ENCODE results near the gene ARID1B.

Gene ARID1B

GRCh38 chr6:156925718-156926607 lies 148.8 kb downstream of the ARID1B start:
- no peaks in the 10 kb centered on the region for H3K27me3 ChIP-seq (ENCODE audit: insufficient read depth, low read length, poor library complexity)
- H4K20me1 ChIP-seq (ENCODE audit: insufficient read depth, low read length) = peaks cover 62% of the 10 kb centered on the region
- no peak overlapping the region for H3K4me3 ChIP-seq (ENCODE audit: low read depth in 1 of 2, low read length in 2 of 2)
- H3K27ac ChIP-seq (ENCODE audit: low read length) = no peak overlapping the region
- peak; percentile 62; the same call in 2 of the 3 replicates for ATAC-seq (ENCODE audit: insufficient read depth, low read depth)
- no peak overlapping the region for H3K9ac ChIP-seq (ENCODE audit: low read depth, low read length)
- no peaks in the 10 kb centered on the region for H3K4me1 ChIP-seq (ENCODE audit: insufficient read depth, low read length)
- peaks cover 96% of the 10 kb centered on the region for H3K79me2 ChIP-seq (ENCODE audit: insufficient read depth, low read length)
- no peak overlapping the region for H2AFZ ChIP-seq (ENCODE audit: low read depth, low read length)
- TF ChIP-seq CTCF (IDR thresholded peaks at IDR 0.05; ENCODE audit: borderline replicate concordance, extremely low read depth, low read length, poor library complexity, severe bottlenecking) = no peak
- no peak for TF ChIP-seq EZH2 (IDR thresholded peaks at IDR 0.05; ENCODE audit: borderline replicate concordance, low read depth, low read length, severe bottlenecking)
- H3K9me3 ChIP-seq (ENCODE audit: insufficient read depth, low read length, severe bottlenecking) = no peaks in the 10 kb centered on the region
- H3K4me2 ChIP-seq (ENCODE audit: insufficient read depth, low read length) = no peak overlapping the region
- peaks cover 3% of the 10 kb centered on the region; the same call in 1 of the 2 replicates for H3K36me3 ChIP-seq (ENCODE audit: insufficient read depth, low read length)
- DNase-seq = no peak

- H3K4me1 ChIP-seq (ENCODE audit: insufficient read depth, low read length) = no peaks in the 10 kb centered on the region
- H3K4me2 ChIP-seq (ENCODE audit: insufficient read depth, low read length) = no peak overlapping the region
- H2AFZ ChIP-seq (ENCODE audit: low read depth, low read length) = no peak overlapping the region
- TF ChIP-seq EZH2 (IDR thresholded peaks at IDR 0.05; ENCODE audit: borderline replicate concordance, low read depth, low read length, severe bottlenecking) (no peak), CTCF (IDR thresholded peaks at IDR 0.05; ENCODE audit: borderline replicate concordance, extremely low read depth, low read length, poor library complexity, severe bottlenecking) (no peak)
- no peak overlapping the region for H3K9ac ChIP-seq (ENCODE audit: low read depth, low read length)
- H3K79me2 ChIP-seq (ENCODE audit: insufficient read depth, low read length) = peaks cover 96% of the 10 kb centered on the region
- H4K20me1 ChIP-seq (ENCODE audit: insufficient read depth, low read length) = peaks cover 64% of the 10 kb centered on the region
- no peaks in the 10 kb centered on the region for H3K9me3 ChIP-seq (ENCODE audit: insufficient read depth, low read length, severe bottlenecking)
- no peaks in the 10 kb centered on the region for H3K27me3 ChIP-seq (ENCODE audit: insufficient read depth, low read length, poor library complexity)
- H3K4me3 ChIP-seq (ENCODE audit: low read depth in 1 of 2, low read length in 2 of 2) = no peak overlapping the region
- ATAC-seq (ENCODE audit: insufficient read depth, low read depth) (no peak; the same call in 2 of the 3 replicates), DNase-seq (no peak)
- peaks cover 3% of the 10 kb centered on the region; the same call in 1 of the 2 replicates for H3K36me3 ChIP-seq (ENCODE audit: insufficient read depth, low read length)
- no peak overlapping the region for H3K27ac ChIP-seq (ENCODE audit: low read length)
These were observed 150.9 kb downstream of the ARID1B start for GRCh38 chr6:156928126-156928525.

- ATAC-seq (ENCODE audit: insufficient read depth, low read depth) (no peak), DNase-seq (no peak)
- Histone ChIP-seq H3K9ac (ENCODE audit: low read depth, low read length) (no peak overlapping the region), H3K79me2 (ENCODE audit: insufficient read depth, low read length) (peaks cover 96% of the 10 kb centered on the region), H3K4me3 (ENCODE audit: low read depth in 1 of 2, low read length in 2 of 2) (no peak overlapping the region), H3K27ac (ENCODE audit: low read length) (no peak overlapping the region), H3K27me3 (ENCODE audit: insufficient read depth, low read length, poor library complexity) (no peaks in the 10 kb centered on the region), H3K4me1 (ENCODE audit: insufficient read depth, low read length) (no peaks in the 10 kb centered on the region), H3K36me3 (ENCODE audit: insufficient read depth, low read length) (peaks cover 3% of the 10 kb centered on the region; the same call in 1 of the 2 replicates), H2AFZ (ENCODE audit: low read depth, low read length) (no peak overlapping the region), H3K4me2 (ENCODE audit: insufficient read depth, low read length) (no peak overlapping the region), H3K9me3 (ENCODE audit: insufficient read depth, low read length, severe bottlenecking) (no peaks in the 10 kb centered on the region), H4K20me1 (ENCODE audit: insufficient read depth, low read length) (peaks cover 64% of the 10 kb centered on the region)
- no peak for TF ChIP-seq EZH2 (IDR thresholded peaks at IDR 0.05; ENCODE audit: borderline replicate concordance, low read depth, low read length, severe bottlenecking)
- TF ChIP-seq CTCF (IDR thresholded peaks at IDR 0.05; ENCODE audit: borderline replicate concordance, extremely low read depth, low read length, poor library complexity, severe bottlenecking) = no peak
These were observed 151.8 kb downstream of the ARID1B start for GRCh38 chr6:156928972-156929371.

Data from DND-41 (cell line).